ENCODE results near the gene GORAB. TPM values are rescaled to one million over a fixed set of nuclear protein-coding genes. Genes with fewer than 3 reads are reported as not detected.

GORAB gene
- total RNA-seq, result 10 to 100 TPM; 23.0 to 26.6 TPM
- polyA plus RNA-seq (2013, experiment 1 of 2), result 16.1 TPM
- 17.1 TPM for polyA plus RNA-seq (2013, experiment 2 of 2)
- 13.5 to 76.5 (median 31.1) reads per million in 172 experiments for total RNA-seq

- Mint-ChIP-seq H3K27me3 (no peaks in the 10 kb centered on the region), H3K9me3 (no peaks in the 10 kb centered on the region), H3K4me1 (ENCODE audit: low read depth) (peaks cover 20% of the 10 kb centered on the region), H3K36me3 (ENCODE audit: low read depth) (peaks cover 6% of the 10 kb centered on the region), H3K27ac (no peak within 1 kb of the TSS), H3K4me3 (no peak within 1 kb of the TSS)
- ChIA-PET CTCF (interaction anchor here (1.7 kb wide), 1 partner anchor 10 kb away, joined by 5 read pairs; no protein-coding TSS in a partner anchor), POLR2A (interaction anchor here (0.8 to 3.0 kb wide), 8 partner anchors 10 to 1249 kb away, joined by 3 to 12 read pairs (median 4); partner anchors contain the start of genes FMO4, KIFAP3, METTL13 and PRRC2C)
- Histone ChIP-seq H3K27ac (ENCODE audit: low read depth in 1 of 2, low read length in 2 of 2) (peak within 1 kb of the TSS; percentile 73 to 86), H3K4me3 (ENCODE audit: low read length) (peak within 1 kb of the TSS; percentile 61), H3K36me3 (ENCODE audit: insufficient read depth, low read length) (peaks cover 3% of the 10 kb centered on the region), H3K4me1 (ENCODE audit: insufficient read depth, low read length) (peaks cover 12% of the 10 kb centered on the region), H3K27me3 (ENCODE audit: control insufficient read depth in 1 of 2, insufficient read depth in 2 of 2, low read length in 2 of 2) (no peaks in the 10 kb centered on the region), H3K9me3 (ENCODE audit: control insufficient read depth in 1 of 2, insufficient read depth in 1 of 2, low read length in 2 of 2) (no peaks in the 10 kb centered on the region)
- intact Hi-C loops (cut with DNase I, micrococcal nuclease), result loop anchor here (5.0 to 10.0 kb wide), 7 partner anchors 457 to 1313 kb away; partner anchors contain the start of genes KIFAP3 (in 2 of the 2), DNM3 (in 1 of the 2), PRRC2C (in 1 of the 2) and VAMP4 (in 1 of the 2)
- ATAC-seq (ENCODE audit: poor library complexity) (peak; percentile 91), DNase-seq (peak; percentile 69 to 92 (median 78))
- TF ChIP-seq CTCF (IDR thresholded peaks at IDR 0.05), result no peak
Observed at GRCh38 chr1:170531758-170532657, at the start of gene GORAB. GORAB (plus strand) TSS chr1:170532166; CDS start chr1:170532224, 58 bp downstream.

GRCh38 chr1:170483051-170483450 lies 48.9 kb upstream of the GORAB start:
- no peak overlapping the region for H3K4me3 Mint-ChIP-seq
- no peak overlapping the region for H3K27ac Mint-ChIP-seq
- Histone ChIP-seq H3K9me3 (ENCODE audit: control insufficient read depth in 1 of 2, insufficient read depth in 1 of 2, low read length in 2 of 2) (no peaks in the 10 kb centered on the region), H3K27ac (ENCODE audit: low read depth in 1 of 2, low read length in 2 of 2) (no peak overlapping the region), H3K4me1 (ENCODE audit: insufficient read depth, low read length) (no peaks in the 10 kb centered on the region), H3K27me3 (ENCODE audit: control insufficient read depth in 1 of 2, insufficient read depth in 2 of 2, low read length in 2 of 2) (peaks cover 0 to 3% of the 10 kb centered on the region in 2 experiments), H3K4me3 (ENCODE audit: low read length) (no peak overlapping the region), H3K36me3 (ENCODE audit: insufficient read depth, low read length) (no peaks in the 10 kb centered on the region)
- H3K4me1 Mint-ChIP-seq (ENCODE audit: low read depth), result no peaks in the 10 kb centered on the region
- intact Hi-C loops (cut with DNase I, micrococcal nuclease), result no loop called here
- peaks cover 6% of the 10 kb centered on the region for H3K9me3 Mint-ChIP-seq
- POLR2A ChIA-PET, result no interaction called here
- no peaks in the 10 kb centered on the region for H3K36me3 Mint-ChIP-seq (ENCODE audit: low read depth)
- DNase-seq (no peak), ATAC-seq (ENCODE audit: poor library complexity) (no peak)
- CTCF ChIA-PET, result no interaction called here
- TF ChIP-seq CTCF (IDR thresholded peaks at IDR 0.05), result no peak
- peaks cover 19% of the 10 kb centered on the region for H3K27me3 Mint-ChIP-seq

- ATAC-seq (ENCODE audit: poor library complexity), result no peak
- intact Hi-C loops (cut with DNase I, micrococcal nuclease), result no loop called here
Observed at GRCh38 chr1:170487503-170487902, 44.5 kb upstream of the GORAB start.

More at GRCh38 chr1:170487503-170487902, 44.5 kb upstream of the GORAB start:
- no peak overlapping the region for H3K27ac Mint-ChIP-seq
- Histone ChIP-seq H3K36me3 (ENCODE audit: insufficient read depth, low read length) (no peaks in the 10 kb centered on the region), H3K4me3 (ENCODE audit: low read length) (no peak overlapping the region), H3K27ac (ENCODE audit: low read depth in 1 of 2, low read length in 2 of 2) (no peak overlapping the region), H3K4me1 (ENCODE audit: insufficient read depth, low read length) (no peaks in the 10 kb centered on the region), H3K9me3 (ENCODE audit: control insufficient read depth in 1 of 2, insufficient read depth in 1 of 2, low read length in 2 of 2) (no peaks in the 10 kb centered on the region), H3K27me3 (ENCODE audit: control insufficient read depth in 1 of 2, insufficient read depth in 2 of 2, low read length in 2 of 2) (peaks cover 0 to 3% of the 10 kb centered on the region in 2 experiments)
- ChIA-PET CTCF (no interaction called here), POLR2A (no interaction called here)
- no peak for DNase-seq
- H3K27me3 Mint-ChIP-seq, result peaks cover 29% of the 10 kb centered on the region
- H3K9me3 Mint-ChIP-seq, result peaks cover 6% of the 10 kb centered on the region
- no peaks in the 10 kb centered on the region for H3K36me3 Mint-ChIP-seq (ENCODE audit: low read depth)
- TF ChIP-seq CTCF (IDR thresholded peaks at IDR 0.05), result no peak
- H3K4me3 Mint-ChIP-seq, result no peak overlapping the region
- no peaks in the 10 kb centered on the region for H3K4me1 Mint-ChIP-seq (ENCODE audit: low read depth)

Measured in CD4-positive, alpha-beta T cell (primary cell).